EH (cell line): ENCODE measurements around the gene NPHP4.
"Not testable (repeated sequence)": the region's sequence is repeated elsewhere in the genome, so short reads cannot be mapped to it uniquely, and the experiment has no call there.

Experiments
- DNase-seq: peaks from one replicate; pipeline ENCODE4 v3.0.0-alpha.2; 2015; ENCODE audit warnings: low read depth

Gene NPHP4

DNA sequence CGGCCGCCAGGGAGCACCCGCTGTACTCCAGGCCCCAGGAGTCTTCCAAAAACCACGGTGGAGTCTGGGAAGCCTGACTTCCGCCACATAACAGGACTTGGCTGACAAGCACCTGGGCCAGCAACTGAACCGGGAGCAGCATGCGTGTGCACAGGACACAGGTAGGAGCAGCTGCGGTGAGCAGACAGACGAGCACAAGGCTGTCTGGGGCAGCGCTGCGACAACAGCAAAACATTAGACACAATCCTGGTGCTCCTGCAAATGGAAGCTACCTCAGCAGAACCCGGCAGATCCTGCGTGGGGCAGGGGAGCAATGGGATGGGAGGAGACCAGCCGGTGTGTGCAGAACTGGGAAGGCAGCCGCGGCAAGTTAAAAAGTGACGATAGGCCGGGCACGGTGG lies 80.4 kb downstream of the NPHP4 start:
- DNase-seq, result no peak

DNA sequence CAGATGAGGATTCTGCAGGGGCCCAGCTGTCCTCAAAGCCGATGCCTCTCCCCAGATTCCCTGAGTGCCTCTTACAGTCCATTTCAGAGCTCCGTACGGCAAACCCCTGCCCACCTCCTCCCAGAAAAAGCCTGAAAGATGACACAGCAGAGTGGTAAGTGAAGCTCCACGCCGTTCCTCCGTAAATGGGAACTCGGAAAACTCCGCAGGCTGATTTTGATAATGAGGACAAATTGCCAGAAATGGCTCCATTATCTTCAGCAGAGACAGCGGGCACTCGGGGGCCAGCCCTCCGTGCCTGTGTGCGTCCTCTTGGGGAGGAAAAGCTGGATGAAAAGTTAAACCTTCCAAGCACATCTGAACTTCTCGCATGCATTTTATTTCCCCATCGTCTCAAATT lies 81.1 kb downstream of the NPHP4 start:
- no peak for DNase-seq

DNA sequence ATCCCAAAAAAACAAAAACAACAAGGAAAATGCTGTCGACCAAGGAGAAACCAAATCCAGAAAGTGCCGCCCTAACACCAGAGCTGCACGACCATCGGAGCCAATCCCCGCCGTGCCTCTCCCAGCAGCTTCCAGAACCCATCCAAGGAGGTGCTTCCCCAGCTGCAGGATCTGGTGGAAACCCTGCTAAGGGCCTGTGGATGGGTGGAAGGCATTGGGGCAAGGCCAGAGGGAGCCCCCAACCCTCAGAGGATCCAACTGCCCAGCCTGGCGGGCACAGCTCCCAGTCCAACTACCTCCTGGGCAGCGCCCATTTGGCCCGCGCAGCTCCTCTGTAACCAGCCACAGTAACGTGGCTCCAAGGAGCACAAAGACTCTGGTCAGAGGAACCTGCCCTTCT lies 81.6 kb downstream of the NPHP4 start:
- DNase-seq, result no peak

DNA sequence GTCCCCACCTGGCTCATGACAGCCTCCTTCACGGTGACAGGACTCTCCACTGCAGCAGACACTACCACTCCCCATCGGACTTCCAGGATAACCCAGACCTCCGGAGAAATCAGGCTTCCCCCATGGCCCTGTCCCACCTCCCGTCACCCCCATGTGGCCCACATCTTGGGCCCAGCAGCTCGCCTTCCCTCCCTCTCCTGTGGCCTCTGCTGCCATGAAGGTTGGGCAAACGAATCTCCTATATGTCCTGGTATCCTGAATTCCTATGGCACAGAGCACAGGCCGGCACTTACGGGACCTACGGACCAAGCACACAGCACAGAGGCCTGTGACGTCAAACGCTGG lies 82.0 kb downstream of the NPHP4 start:
- DNase-seq, result no peak

DNA sequence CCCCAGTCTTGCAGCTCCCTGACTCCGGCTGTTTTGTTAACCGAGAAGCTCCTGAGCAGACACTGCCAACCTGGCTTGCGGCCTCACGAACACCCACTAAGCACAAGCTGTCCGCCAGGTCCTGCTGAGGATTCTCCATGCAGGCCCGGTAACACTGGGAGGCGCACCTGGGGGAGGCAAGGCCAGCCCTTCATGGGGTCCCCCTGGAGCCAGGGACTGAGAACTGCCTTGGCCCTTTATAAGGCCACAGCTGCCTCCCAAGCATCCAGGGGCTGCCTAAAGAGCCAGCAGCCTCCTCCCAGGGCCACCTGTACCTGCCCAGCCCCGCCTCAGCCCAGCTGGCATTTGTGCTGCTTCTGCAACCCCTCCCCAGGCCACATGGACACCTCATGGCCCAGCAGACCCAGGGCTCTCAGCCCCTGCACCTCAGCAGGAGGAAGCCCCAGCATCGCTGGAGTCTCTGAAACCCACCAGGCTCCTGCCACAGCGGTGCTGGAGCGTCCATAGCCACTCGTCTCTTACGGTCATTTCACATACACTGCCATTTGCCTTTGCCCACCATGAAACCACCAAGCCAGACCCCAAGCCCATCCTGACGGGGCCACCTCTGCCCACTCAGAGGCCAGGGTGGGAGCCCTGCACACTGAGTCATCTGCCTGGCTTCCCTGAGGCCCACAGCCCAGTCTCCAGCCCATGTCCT lies 82.5 kb downstream of the NPHP4 start:
- DNase-seq, result no peak

DNA sequence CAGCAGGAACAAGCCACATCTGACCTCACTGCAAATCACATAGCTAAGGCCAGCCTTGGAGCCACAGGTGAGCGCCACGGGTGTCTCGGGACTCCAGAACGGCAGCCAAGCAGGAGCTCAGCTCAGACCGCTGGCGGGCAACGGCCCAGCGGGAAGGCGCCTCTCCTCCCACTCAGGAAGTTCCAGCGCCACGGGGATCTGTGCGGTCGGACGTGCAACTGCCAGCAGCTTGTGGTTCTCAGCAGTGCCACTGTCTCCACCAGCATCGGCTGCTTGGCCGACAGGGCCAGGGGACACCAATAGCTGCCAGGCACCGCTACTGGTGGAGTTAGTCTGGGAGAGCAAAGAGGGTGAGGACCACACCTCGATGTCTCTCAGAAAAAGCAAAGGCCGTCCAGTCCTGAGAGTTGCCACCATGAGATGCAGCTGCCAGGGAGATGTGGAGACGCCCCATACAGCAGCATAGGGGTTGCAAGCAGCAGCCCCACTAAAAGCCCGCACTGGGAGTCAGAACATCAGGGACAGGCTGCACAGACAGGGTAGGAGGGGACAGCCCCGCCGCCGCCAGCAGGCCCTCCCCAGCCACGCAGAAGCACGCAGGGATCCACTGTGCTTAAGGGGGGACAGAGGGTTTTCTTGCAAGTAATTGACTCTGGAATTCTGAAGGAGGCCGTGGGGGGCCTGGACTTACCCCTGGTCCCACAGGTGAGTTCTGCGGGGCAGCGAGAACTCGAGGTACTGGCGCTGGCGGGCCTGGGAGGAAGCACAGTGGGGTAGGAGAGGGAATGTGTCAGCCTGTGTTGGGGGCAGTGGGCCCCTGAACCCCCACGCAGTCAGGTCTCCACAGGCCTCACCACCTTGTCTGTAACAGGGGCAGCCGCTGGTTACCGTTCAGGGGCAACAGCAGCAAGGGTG lies 83.5 kb downstream of the NPHP4 start:
- DNase-seq, result no peak

DNA sequence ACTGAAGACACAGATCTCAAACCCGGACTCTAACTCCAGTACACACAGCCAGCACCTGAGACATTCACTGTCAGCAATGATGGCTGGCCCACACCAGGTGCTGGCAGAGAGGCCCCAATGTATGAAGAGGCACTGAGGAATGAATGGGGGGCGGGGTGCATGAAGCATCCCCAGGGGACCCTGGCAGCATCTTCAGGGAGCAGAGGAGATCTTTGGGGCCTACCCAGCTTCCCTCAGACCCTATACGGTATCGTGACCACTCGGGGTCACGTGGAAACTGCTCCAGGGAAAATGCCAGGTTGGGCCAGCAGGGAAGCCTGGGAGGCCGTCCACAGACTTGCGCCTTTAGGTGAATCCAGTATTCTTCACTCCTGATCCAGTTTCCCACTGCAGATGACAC lies 84.3 kb downstream of the NPHP4 start:
- DNase-seq, result no peak

DNA sequence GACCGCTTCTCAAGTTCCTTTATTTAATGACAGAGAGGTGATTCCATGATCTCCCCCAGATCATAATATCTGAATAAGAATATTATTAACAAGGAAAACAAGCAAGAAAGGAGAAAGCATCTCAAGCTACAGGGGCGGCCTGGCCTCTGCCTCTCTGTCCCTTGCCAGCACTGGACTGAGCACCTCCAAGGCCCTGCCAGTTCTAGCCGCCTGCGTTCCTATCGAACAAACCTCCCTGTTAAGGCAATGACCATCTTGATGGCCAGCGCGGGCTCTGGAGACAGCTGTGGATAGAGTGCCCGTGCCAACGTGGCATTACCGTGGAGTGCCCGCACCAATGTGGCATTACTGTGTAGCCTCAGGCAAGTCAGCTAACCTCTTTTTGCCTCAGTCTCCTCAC lies 84.8 kb downstream of the NPHP4 start:
- DNase-seq, result no peak

DNA sequence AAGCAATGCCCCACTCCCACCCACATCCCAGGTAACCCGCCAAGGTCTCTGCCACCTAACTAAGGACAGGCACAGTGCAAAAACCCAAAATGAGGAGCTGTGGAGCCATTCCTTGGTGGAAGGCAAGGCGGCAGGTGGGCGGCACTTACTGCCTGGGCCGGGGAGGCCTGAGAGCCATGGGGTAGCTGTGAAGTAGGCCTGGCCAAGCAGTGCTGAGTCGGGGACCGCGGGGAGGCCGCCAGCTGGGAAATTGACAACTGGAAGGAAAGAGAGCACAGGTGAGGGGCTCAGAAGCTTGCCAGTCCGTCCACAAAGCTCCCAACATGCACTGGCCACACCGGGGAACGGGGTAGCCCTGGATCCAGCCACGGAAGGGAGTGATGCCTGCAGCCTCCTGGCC lies 85.3 kb downstream of the NPHP4 start:
- no peak for DNase-seq

DNA sequence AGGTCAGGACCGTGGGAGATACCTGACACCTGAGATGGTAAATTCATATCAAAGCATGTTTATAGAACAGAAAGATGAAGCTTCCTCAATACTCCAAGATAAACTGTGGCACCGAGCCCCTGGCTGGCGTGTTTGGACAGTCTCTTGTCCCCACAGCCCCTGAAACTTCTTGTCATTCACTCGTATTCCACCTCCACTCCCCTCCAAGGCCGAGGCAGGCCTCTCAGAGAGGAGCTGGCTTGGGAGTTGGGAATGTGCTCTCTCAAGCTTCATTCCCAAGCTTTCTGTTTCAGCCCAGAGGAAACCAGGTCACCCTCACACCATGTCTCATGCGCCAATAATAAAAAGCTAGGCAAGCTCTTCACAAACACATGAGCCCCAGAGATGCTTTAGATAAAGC lies 86.1 kb downstream of the NPHP4 start:
- DNase-seq, result no peak

DNA sequence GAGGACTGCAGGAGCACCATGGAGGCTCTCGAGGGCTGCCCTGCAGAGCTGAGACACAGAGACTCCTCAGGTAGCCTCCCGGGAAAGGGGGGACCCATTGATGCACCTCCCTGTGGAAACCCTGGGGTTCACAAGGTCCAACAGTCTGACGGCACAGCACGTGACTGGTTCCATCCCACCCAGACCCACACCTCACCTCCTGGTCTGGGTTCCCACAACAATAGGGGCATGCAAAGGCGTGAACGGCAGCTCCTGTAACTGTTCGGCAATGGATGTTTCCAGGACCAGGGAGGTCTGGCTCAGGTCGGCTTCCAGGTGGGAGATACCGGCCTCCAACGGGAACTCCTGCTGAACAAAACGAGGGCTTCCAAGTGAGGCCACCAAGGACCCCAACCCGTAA lies 86.8 kb downstream of the NPHP4 start:
- DNase-seq, result no peak

DNA sequence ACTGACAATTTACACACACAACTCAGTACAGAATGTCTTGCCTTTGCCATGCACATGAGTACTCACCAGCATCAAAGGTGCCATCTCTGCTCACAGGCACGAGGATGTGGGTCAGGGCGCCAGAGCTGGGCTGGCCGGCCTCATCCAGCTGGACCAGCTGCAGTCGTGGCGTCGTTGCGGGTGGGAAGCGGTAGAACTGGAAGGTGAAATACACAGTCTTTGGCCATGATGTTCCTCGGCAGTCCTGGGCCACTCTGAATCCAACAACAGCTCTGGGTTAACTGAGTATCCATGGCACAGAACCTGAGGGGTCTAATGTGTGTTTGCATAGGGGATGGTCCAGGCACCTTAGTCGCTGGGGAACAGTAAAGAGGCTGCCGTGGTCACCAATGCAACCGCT lies 87.7 kb downstream of the NPHP4 start:
- no peak for DNase-seq

DNA sequence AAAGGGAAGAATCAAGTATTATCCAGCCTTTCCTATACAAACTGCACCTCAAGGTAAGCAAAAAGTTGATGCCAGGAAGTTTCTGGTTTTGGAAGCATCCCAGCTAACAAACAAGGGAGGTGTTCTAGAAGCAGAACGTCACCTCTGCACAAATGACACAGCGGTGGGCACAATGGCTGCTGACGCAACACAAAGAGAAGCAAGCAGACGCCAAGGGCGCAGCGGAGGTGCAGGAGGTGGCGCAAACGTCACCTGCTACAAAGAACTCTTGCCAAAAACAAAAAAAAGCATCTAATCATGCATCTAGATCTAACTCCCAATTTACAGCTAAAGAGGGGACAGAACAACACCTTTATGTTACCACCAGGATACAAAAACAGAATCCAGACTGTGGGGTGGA lies 88.5 kb downstream of the NPHP4 start:
- DNase-seq, result no peak

DNA sequence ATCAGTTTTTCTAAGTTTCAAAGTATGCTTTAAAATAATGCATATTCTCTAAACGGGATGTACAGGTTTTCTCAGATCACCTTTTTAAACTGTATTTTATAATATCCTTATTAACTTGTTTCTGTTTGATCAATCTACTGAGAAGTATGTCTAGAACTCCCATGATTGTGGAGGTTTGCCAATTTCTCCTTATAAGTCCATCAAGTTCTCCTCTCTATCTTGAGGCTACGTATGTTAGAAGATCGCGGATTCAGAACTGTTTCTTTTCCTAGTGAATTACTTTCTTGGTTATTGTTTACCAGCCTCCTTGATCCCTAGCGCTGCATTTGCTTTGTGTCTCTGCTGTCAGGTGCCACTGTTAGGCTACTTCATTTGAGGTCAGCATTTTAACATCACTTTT lies 89.2 kb downstream of the NPHP4 start:
- no peak for DNase-seq

DNA sequence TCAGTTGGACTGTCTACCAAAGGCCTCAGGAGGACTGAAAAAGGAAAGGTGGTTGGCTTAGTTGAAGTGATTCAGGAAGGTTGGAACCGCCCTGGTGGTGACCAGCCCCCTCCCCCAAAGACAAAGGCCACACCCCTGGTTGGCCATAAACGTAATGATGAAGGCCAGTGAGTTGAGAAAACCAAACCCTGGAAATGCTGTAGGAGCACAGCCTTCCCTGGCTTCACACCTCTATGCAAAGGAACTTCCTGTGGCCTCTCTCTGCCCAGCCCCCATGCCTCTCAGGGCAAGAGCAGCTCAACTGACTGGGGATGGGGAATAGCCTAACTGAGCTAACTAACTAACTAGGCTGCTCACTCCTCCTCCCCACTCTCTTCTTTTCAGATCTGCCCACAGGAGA lies 90.4 kb downstream of the NPHP4 start:
- DNase-seq, result no peak

DNA sequence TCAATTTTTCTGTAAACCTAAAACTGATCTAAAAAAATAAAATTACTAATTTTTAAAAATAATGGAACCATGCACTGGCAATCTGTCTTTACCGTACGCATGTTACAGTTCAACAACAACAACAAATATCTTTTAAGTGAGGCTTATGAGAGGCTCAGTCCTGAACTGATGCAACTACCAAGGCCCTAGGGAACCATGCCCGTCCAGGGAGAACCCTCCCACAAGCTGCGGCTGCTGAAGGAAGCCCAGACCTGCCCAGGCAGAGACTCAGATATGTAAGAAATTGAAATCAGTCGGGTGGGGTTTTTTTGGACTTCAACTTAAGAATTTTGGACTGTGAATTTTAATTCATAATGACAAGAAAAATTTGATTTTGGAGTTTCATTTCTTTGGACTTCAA lies 91.1 kb downstream of the NPHP4 start:
- no peak for DNase-seq

DNA sequence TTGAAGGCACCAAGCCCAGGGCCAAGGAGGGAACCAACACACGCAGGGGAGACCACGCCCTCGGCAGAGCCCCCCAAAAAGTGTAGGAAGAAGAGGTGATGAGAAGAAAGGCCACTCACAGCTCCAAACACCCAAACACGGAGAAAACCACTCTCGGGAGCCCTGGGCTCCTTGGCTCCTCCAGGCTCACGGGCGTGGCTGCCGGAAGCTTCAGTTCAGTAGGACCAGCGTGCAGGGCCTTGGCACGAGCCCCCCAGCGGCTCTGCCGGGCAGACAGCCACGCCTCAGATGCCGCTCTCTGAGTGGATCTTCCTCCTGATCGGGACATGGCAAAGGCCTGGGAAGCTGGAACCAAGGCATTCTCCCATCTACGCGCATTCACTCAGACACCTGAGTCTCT lies 94.0 kb downstream of the NPHP4 start:
- no peak for DNase-seq

DNA sequence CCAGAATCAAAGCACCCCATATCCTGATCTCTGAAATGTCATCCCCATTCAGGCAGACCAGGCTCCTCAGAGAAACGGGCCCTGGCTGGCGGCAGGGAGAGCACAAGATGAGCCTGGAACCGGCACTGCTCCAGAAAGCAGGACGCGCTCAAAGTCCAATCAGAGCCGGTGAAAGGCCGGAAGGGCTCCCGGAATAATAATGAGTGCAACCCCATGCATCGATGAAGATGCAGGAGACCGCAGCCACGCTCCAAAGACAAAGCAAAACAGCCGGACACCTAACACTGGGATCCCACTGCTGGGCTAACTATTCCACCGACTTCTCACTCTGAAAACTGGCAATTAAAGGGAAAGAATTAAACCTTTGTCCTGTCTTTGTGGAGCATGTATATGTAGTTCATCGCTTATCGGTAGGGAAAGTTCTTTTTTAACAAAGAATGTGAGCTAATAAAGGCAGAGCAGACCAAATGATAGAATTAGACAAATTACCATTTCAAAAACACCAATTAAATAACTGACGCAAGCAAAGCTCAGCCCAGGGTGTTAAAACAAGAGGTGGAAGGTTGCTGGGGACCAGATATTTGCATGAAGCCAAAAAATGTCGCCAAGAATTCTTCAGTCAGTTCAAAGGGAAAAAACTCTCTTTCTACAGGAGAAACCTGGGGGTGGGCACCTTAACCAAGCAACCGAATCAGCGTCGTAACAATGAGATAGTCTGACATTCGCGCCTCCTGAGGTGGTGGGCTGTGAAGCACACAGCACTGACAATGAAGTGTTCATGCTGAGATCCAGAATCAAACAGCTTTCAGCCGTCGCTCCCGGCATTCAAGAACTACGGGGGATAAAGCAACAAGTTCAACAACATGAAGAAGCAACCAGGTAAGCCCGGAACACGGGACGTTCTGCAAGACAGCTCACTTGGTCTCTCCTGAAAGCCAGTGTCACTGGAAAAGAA lies 95.2 kb downstream of the NPHP4 start:
- no peak for DNase-seq

DNA sequence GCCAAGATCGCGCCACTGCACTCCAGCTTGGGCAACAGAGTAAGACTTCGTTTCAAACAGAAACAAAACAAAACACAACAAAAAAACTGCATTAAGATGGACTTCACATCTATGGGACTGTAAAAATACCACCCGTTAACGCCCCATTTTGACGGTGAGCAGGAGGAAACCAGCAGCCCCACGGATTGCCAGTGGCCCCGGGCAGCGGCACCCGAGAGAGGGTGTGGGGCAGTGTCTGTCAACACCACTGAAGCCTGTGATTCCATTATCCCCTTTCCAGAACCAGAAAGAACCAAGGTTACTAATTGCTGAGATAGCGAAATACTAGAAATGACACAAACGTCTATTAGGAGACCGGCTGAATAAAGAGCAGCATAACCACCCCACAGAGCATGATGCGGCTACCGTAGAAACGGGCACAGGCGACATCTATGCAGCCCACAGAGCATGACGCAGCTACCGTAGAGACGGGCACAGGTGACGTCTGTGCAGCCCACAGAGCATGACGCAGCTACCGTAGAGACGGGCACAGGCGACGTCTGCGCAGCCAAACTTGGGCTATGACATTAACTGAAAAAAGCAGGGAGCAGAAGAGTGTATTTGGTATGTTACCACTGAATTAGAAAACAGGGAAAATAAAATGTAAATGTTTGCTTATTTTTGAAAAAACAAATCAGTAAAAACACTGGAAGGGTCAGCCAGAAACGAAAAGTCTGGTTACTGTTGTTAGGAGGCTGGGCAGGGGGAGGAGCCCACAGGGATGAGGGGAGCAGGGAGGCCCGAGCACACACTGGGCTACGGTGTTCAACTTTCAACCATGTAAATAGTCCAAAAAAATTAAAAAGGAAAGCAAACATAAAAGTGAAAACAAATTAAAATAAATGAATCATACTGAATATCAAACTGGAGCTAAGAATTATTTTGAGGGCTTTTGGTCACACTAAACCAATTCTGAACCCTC lies 96.5 kb downstream of the NPHP4 start:
- DNase-seq, result no peak

DNA sequence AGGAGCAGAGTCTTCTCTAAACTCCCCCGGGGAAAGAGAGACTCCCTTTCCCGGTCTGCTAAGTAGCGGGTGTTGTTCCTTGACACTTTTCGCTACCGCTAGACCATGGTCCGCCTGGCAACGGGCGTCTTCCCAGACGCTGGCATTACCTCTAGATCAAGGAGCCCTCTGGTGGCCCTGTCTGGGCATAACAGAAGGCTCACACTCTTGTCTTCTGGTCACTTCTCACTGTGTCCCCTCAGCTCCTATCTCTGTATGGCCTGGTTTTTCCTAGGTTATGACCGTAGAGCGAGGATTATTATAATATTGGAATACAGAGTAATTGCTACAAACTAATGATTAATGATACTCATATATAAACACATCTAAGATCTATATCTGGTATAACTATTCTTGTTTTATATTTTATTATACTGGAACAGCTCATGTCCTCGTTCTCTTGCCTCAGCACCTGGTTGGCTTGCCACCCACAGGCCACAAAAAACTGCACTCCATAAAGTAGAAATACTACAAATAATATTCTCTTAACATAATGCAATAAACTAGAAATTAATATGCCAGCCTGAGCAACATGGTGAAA lies 98.4 kb downstream of the NPHP4 start:
- not testable (repeated sequence) for DNase-seq

DNA sequence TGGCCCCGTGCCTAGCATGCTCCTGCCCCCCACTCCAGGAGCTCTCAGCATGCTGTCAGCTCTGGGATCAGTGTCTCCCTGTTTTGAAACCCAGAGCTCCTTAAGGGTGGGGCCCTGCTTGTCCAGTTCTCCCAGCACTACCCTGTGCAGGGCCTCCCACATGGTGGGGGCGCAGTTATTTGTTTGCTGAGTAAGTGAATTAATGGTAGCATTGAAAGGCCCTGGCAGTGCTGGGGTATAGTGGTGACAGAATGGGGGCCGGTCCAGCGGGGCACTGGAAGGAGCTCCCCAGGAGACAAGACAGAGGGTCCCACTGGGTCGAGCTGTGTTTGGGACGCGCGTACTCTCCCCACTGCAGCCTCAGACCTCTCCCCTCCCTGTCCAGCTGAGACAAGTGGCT lies 99.9 kb downstream of the NPHP4 start:
- no peak for DNase-seq
